GM21737 (cell line): ENCODE measurements around the gene BCL7C.
A peak's percentile ranks its signal among the peaks of the same experiment; 100 is the strongest.
"Not testable (repeated sequence)": the region's sequence is repeated elsewhere in the genome, so short reads cannot be mapped to it uniquely, and the experiment has no call there.

Experiments used
- ATAC-seq: cut with Tn5 transposase; IDR thresholded peaks from one replicate; pipeline ENCODE4 v1.9.1; 2021; ENCODE audit warnings: mild to moderate bottlenecking, moderate library complexity; ENCODE audit not compliant: unreplicated experiment

Gene BCL7C

GRCh38 chr16:30896261-30896888 is 2.5 kb upstream of the BCL7C start, which contains the start of gene CTF1:
Gene CTF1 (plus strand): TSS chr16:30896614. CDS start chr16:30896644, 30 bp downstream.
- ATAC-seq: no peak

- ATAC-seq: no peak
Observed at GRCh38 chr16:30895627-30896260, 1.9 kb upstream of the BCL7C start.

- no peak for ATAC-seq
Observed at GRCh38 chr16:30894540-30895368, 877 bp upstream of the BCL7C start.

GRCh38 chr16:30893417-30893743 is 497 bp downstream of the BCL7C start:
- ATAC-seq: peak; percentile 2

- ATAC-seq: no peak
Observed at GRCh38 chr16:30892670-30893416, 1.0 kb downstream of the BCL7C start.

- ATAC-seq: not testable (repeated sequence)
Observed at GRCh38 chr16:30891043-30891823, 2.6 kb downstream of the BCL7C start.

- no peak for ATAC-seq
Observed at GRCh38 chr16:30889721-30890120, 4.2 kb downstream of the BCL7C start.

GRCh38 chr16:30888856-30889499 is 4.9 kb downstream of the BCL7C start:
- no peak for ATAC-seq

GRCh38 chr16:30887927-30888326 is 6.0 kb downstream of the BCL7C start:
- no peak for ATAC-seq

GRCh38 chr16:30886145-30886544 is 7.7 kb downstream of the BCL7C start:
- ATAC-seq: no peak

GRCh38 chr16:30885196-30885595 is 8.7 kb downstream of the BCL7C start:
- ATAC-seq: no peak

GRCh38 chr16:30884760-30885159 is 9.1 kb downstream of the BCL7C start:
- ATAC-seq: no peak

GRCh38 chr16:30882429-30883310 is 11.2 kb downstream of the BCL7C start:
- ATAC-seq: no peak

- ATAC-seq: no peak
Observed at GRCh38 chr16:30876867-30877266, 17.0 kb downstream of the BCL7C start.

GRCh38 chr16:30875871-30876801 is 17.7 kb downstream of the BCL7C start:
- no peak for ATAC-seq

- ATAC-seq: peak; percentile 80
Observed at GRCh38 chr16:30874821-30875717, 18.8 kb downstream of the BCL7C start.
